Endothelial cell of umbilical vein (primary cell): ENCODE measurements around the gene ELOVL6. TPM values are rescaled to one million over a fixed set of nuclear protein-coding genes. Genes with fewer than 3 reads are reported as not detected.

Experiments used
- BruUV-seq: library from RNA; stranded (reverse); fragments of 400-500 nt; replicated peaks from 2 replicates; lab custom pipeline; 2021; lab: Mats Ljungman, UMichigan
- CTCF ChIA-PET: fragments of 300-600, 350-600 bp; sonication (Branson Sonifier 250); formaldehyde crosslinking; loops from one replicate; lab custom pipeline; 2021; ENCODE audit warnings: antibody characterized with exemption, inconsistent platforms; lab: Charles Lee
- POLR2A ChIA-PET: fragments of 300-600, 350-600 bp; sonication (Branson Sonifier 250); formaldehyde crosslinking; loops from one replicate; lab custom pipeline; 2021; ENCODE audit warnings: antibody characterized with exemption, inconsistent platforms; lab: Charles Lee
- DNase-seq: peaks from one replicate; pipeline ENCODE4 v3.0.0-alpha.2; 2011; ENCODE audit warnings: low read depth, low spot score
- FAIRE-seq: peaks from 2 replicates; lab custom pipeline; 2011; peaks lifted over from hg19 to GRCh38; lab: Jason Lieb, UNC
- H2AFZ ChIP-seq: 2 replicates; pipeline ENCODE4 v1.6.0; 2012; ENCODE audit warnings: low read depth, low read length, control low read depth, inconsistent platforms
- H3K27ac ChIP-seq: 2 replicates; pipeline ENCODE4 v1.5.1; 2011; ENCODE audit warnings: low read depth, mild to moderate bottlenecking, control low read depth, low read length, moderate library complexity; ENCODE audit not compliant: insufficient read depth
- H3K27me3 ChIP-seq, 2 experiments: 2 replicates each; pipeline versions ENCODE4 v1.6.0 to v1.6.1; 2011; ENCODE audit warnings: low read length in 2 of 2, mixed read lengths in 1 of 2; ENCODE audit not compliant: control insufficient read depth in 2 of 2, insufficient read depth in 2 of 2
- H3K36me3 ChIP-seq, 2 experiments: 2 replicates in 1 of 2; 3 replicates in 1 of 2; pipeline ENCODE4 v1.5.1; 2011; ENCODE audit warnings: low read length in 2 of 2, mild to moderate bottlenecking in 1 of 2, moderate library complexity in 1 of 2; ENCODE audit not compliant: control insufficient read depth in 2 of 2, insufficient read depth in 2 of 2; ENCODE audit errors: extremely low read depth in 1 of 2
- H3K4me1 ChIP-seq: 3 replicates; pipeline ENCODE4 v1.5.1; 2011; ENCODE audit warnings: mild to moderate bottlenecking, low read length; ENCODE audit not compliant: control insufficient read depth, insufficient read depth; ENCODE audit errors: extremely low read depth
- H3K4me2 ChIP-seq: 2 replicates; pipeline ENCODE4 v1.6.1; 2011; ENCODE audit warnings: low read length, control low read depth, mixed read lengths; ENCODE audit not compliant: insufficient read depth
- H3K4me3 ChIP-seq, 3 experiments: fragments of 200-600 bp in 1 of 3; sonication (generic), shearing (Covaris generic) in 1 of 3; replicated peaks in 1 of 3; 2 replicates each; pipeline ENCODE4 v1.5.1; 2011 to 2016; ENCODE audit warnings: control low read depth in 3 of 3, low read length in 3 of 3, mild to moderate bottlenecking in 2 of 3, inconsistent platforms in 1 of 3, low read depth in 1 of 3, moderate library complexity in 1 of 3; ENCODE audit not compliant: insufficient read depth in 1 of 3
- H3K79me2 ChIP-seq: 2 replicates; pipeline ENCODE4 v1.6.0; 2012; ENCODE audit warnings: low read length, inconsistent platforms; ENCODE audit not compliant: control insufficient read depth, insufficient read depth
- H3K9ac ChIP-seq: replicated peaks from 2 replicates; pipeline ENCODE3; 2011; ENCODE audit warnings: low read length, control low read depth; ENCODE audit not compliant: insufficient read depth; ENCODE audit errors: extremely low read depth
- H3K9me1 ChIP-seq: replicated peaks from 3 replicates; pipeline ENCODE4 v1.6.0; 2011; ENCODE audit warnings: mild to moderate bottlenecking, low read length; ENCODE audit not compliant: control insufficient read depth, insufficient read depth; ENCODE audit errors: extremely low read depth
- H3K9me3 ChIP-seq: replicated peaks from 2 replicates; pipeline ENCODE4 v1.5.1; 2012; ENCODE audit warnings: low read length, inconsistent platforms; ENCODE audit not compliant: control insufficient read depth, insufficient read depth
- H4K20me1 ChIP-seq: replicated peaks from 2 replicates; pipeline ENCODE3; 2011; ENCODE audit warnings: mild to moderate bottlenecking, low read length; ENCODE audit not compliant: control insufficient read depth, insufficient read depth; ENCODE audit errors: extremely low read depth
- EZH2 ChIP-seq: IDR thresholded peaks from 2 replicates; pipeline ENCODE4 v1.6.1; 2012; ENCODE audit warnings: borderline replicate concordance, low read depth, mild to moderate bottlenecking, moderate library complexity, low read length, inconsistent platforms; ENCODE audit not compliant: severe bottlenecking
- FOS ChIP-seq: IDR thresholded peaks from 2 replicates; pipeline ENCODE4 v1.6.1; 2011; ENCODE audit warnings: mild to moderate bottlenecking, low read length, moderate library complexity, borderline replicate concordance; ENCODE audit not compliant: insufficient read depth
- GATA2 ChIP-seq: IDR thresholded peaks from 2 replicates; pipeline ENCODE4 v1.7.0; 2011; ENCODE audit warnings: low read depth, mild to moderate bottlenecking, moderate library complexity, mixed read lengths, low read length; ENCODE audit not compliant: insufficient read length, insufficient read depth
- JUN ChIP-seq: IDR thresholded peaks from 2 replicates; pipeline ENCODE4 v1.6.1; 2011; ENCODE audit warnings: borderline replicate concordance, low read depth; ENCODE audit not compliant: insufficient read length, insufficient read depth
- MYC ChIP-seq: IDR thresholded peaks from one replicate; pipeline ENCODE4 v1.6.1; 2011; ENCODE audit warnings: mild to moderate bottlenecking, low read depth, low read length
- POLR2A ChIP-seq: IDR thresholded peaks from 2 replicates; pipeline ENCODE4 v1.6.1; 2012; ENCODE audit warnings: low read depth, mild to moderate bottlenecking, control low read depth, low read length
- POLR2AphosphoS5 ChIP-seq: IDR thresholded peaks from 2 replicates; pipeline ENCODE4 v1.6.1; 2012; ENCODE audit warnings: low read depth, mild to moderate bottlenecking, control low read depth, low read length, moderate library complexity; ENCODE audit not compliant: insufficient read depth
- dilution Hi-C: fragments of 300-500 bp; cut with MboI; formaldehyde crosslinking; loops from one replicate; pipeline ENCODE4 v1.15.0; 2019; ENCODE audit warnings: low sequenced_read_pairs; ENCODE audit not compliant: extremely low pct_ligation_motif_present
- intact Hi-C: fragments of 100-400 bp; cut with micrococcal nuclease; formaldehyde crosslinking; loops from one replicate; pipeline ENCODE4 v1.10.0; 2022
- polyA plus RNA-seq, 4 experiments: library from polyadenylated mRNA; depleted of rRNA in 3 of 4; stranded (reverse) in 3 of 4; unstranded in 1 of 4; fragments of >200 nt; gene quantifications; 2 replicates each; pipeline versions ENCODE4 v1.2.1 to v1.2.3, GENCODE V29; 2011 to 2012; ENCODE audit warnings: missing spikeins in 1 of 4
- total RNA-seq: library from RNA; stranded (reverse); gene quantifications from 2 replicates; pipeline ENCODE4 v1.2.3, GENCODE V29; 2021
- TF ChIP-seq, protein P1 (sequence below): IDR thresholded peaks from 2 replicates; pipeline ENCODE4 v1.6.1; 2011; ENCODE audit not compliant: insufficient read depth, insufficient read length
- TF ChIP-seq, protein P2 (sequence below), 2 donors: IDR thresholded peaks; 1 replicate in 1 of 2; 2 replicates in 1 of 2; pipeline ENCODE4 v1.5.1; 2011; ENCODE audit warnings: low read length in 2 of 2, mild to moderate bottlenecking in 2 of 2, moderate library complexity in 2 of 2, control low read depth in 1 of 2, inconsistent platforms in 1 of 2, low read depth in 1 of 2; ENCODE audit not compliant: insufficient read depth in 1 of 2; ENCODE audit errors: extremely low read depth in 1 of 2

ELOVL6 gene
- total and polyA plus RNA-seq, 2 donors (not counting 3 experiments of a cell fraction or from before 2014, with no cell fraction given) = 6.4 to 26.1 TPM

DNA sequence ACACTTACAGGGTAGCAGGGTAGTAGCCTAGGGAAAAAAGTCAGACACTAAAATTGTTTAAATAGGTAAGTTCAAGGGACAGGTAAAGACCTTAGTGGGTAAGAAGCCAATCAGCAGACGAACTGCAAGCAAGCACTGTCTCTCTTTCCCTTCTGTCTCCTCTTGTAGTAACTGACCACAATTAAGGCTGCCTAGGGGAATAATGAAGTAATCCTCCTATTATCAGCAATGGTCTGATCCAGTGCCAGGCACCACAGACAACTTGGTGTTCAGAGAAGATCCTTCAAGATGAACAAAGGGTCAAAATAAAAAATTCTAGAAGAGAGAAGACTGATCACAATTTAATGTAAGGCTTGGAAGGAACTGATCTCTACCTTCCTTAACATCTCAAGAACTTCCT, 62.9 kb downstream of the ELOVL6 start:
- H2AFZ ChIP-seq = no peak overlapping the region
- ChIA-PET POLR2A (no interaction called here), CTCF (interaction anchor here (1.4 kb wide), 1 partner anchor 27 kb away, joined by 3 read pairs; no protein-coding TSS in a partner anchor)
- no peaks in the 10 kb centered on the region for H3K79me2 ChIP-seq
- H4K20me1 ChIP-seq = no peaks in the 10 kb centered on the region
- H3K4me1 ChIP-seq = no peaks in the 10 kb centered on the region
- DNase-seq (no peak), FAIRE-seq (peak; percentile 33)
- H3K9me3 ChIP-seq = no peaks in the 10 kb centered on the region
- TF ChIP-seq FOS (no peak), POLR2A (no peak)
- TF ChIP-seq, protein P1, sequence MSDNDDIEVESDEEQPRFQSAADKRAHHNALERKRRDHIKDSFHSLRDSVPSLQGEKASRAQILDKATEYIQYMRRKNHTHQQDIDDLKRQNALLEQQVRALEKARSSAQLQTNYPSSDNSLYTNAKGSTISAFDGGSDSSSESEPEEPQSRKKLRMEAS = no peak
- TF ChIP-seq, protein P2, sequence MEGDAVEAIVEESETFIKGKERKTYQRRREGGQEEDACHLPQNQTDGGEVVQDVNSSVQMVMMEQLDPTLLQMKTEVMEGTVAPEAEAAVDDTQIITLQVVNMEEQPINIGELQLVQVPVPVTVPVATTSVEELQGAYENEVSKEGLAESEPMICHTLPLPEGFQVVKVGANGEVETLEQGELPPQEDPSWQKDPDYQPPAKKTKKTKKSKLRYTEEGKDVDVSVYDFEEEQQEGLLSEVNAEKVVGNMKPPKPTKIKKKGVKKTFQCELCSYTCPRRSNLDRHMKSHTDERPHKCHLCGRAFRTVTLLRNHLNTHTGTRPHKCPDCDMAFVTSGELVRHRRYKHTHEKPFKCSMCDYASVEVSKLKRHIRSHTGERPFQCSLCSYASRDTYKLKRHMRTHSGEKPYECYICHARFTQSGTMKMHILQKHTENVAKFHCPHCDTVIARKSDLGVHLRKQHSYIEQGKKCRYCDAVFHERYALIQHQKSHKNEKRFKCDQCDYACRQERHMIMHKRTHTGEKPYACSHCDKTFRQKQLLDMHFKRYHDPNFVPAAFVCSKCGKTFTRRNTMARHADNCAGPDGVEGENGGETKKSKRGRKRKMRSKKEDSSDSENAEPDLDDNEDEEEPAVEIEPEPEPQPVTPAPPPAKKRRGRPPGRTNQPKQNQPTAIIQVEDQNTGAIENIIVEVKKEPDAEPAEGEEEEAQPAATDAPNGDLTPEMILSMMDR (IDR thresholded peaks at IDR 0.05; ENCODE audit: extremely low read depth in 1 of 2, insufficient read depth in 1 of 2, low read depth in 1 of 2, low read length in 2 of 2) = no peak
- no TSS peak for BruUV-seq
- no peaks in the 10 kb centered on the region for H3K9me1 ChIP-seq
- no peak overlapping the region for H3K4me2 ChIP-seq
- no peak overlapping the region for H3K4me3 ChIP-seq
- no peaks in the 10 kb centered on the region for H3K27me3 ChIP-seq
- intact Hi-C loops (no loop called here), dilution Hi-C loops (no loop called here)
- H3K36me3 ChIP-seq = no peaks in the 10 kb centered on the region
- no peak overlapping the region for H3K9ac ChIP-seq
- no peak overlapping the region for H3K27ac ChIP-seq

DNA sequence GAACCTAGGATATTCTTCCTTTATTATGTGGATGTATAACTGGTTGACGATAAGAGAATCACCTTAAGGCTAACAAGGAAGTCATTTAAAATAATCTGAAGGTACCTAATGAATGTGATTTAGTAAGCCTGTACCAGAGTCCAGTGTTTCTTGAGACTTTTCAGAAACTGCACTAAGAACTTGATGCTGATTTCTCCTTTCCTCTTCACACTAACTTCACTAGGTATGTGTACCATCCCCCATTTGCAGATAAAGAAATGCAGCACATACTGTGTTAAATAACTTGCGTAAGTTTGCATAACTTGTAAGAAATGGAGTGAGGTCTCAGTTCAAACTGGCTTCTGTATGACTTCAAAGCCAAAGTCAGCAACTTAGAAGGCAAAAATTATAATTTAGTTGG, 63.3 kb downstream of the ELOVL6 start:
- FAIRE-seq = no peak
- no peak overlapping the region for H3K9ac ChIP-seq
- no peak overlapping the region for H2AFZ ChIP-seq
- H3K79me2 ChIP-seq = no peaks in the 10 kb centered on the region
- DNase-seq = no peak
- H3K9me3 ChIP-seq = no peaks in the 10 kb centered on the region
- H3K4me2 ChIP-seq = no peak overlapping the region
- TF ChIP-seq POLR2AphosphoS5 (no peak), MYC (no peak), GATA2 (no peak), FOS (no peak), JUN (no peak), EZH2 (no peak), POLR2A (no peak)
- TF ChIP-seq, protein P2 (IDR thresholded peaks at IDR 0.05; ENCODE audit: extremely low read depth in 1 of 2, insufficient read depth in 1 of 2, low read depth in 1 of 2, low read length in 2 of 2) = no peak
- TF ChIP-seq, protein P1 = no peak
- H3K4me3 ChIP-seq = no peak overlapping the region
- no peaks in the 10 kb centered on the region for H3K36me3 ChIP-seq
- dilution Hi-C loops = no loop called here
- H3K27me3 ChIP-seq = no peaks in the 10 kb centered on the region
- H3K4me1 ChIP-seq = no peaks in the 10 kb centered on the region
- BruUV-seq = no TSS peak
- no peak overlapping the region for H3K27ac ChIP-seq
- no peaks in the 10 kb centered on the region for H3K9me1 ChIP-seq
- ChIA-PET CTCF (no interaction called here), POLR2A (no interaction called here)
- H4K20me1 ChIP-seq = no peaks in the 10 kb centered on the region
- intact Hi-C loops = no loop called here
